ENCODE measurements around the gene CPOX. TPM values are rescaled to one million over a fixed set of nuclear protein-coding genes. Genes with fewer than 3 reads are reported as not detected.

Gene CPOX
- total RNA-seq, 1 experiment from 2014 or later = 24.7 TPM

DNA sequence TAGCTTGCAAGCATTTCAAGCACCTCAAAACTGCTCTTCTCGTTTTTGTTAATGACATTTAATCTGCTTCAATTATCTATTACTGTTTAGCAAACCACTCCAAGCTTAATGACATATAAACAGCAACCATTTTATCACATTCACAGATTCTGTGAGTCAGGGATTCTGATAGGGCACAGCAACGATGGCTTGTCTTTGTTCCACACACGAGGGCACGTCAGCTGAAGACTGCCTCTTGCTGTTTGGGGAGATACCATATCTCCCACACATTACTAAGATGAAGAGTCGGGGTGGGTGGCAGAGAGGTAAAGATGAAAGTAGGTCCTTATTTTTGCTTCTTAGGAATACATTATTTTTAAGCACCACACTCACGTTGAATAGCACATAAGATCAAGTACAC lies 19.3 kb downstream of the CPOX start:
- no peak overlapping the region for H3K18ac ChIP-seq (ENCODE audit: insufficient read length, low read depth, low read length)
- no peaks in the 10 kb centered on the region for H4K20me1 ChIP-seq (ENCODE audit: control insufficient read depth, insufficient read depth, insufficient read length)
- H2BK5ac ChIP-seq (ENCODE audit: insufficient read length, low read length) = no peak overlapping the region
- H3K23ac ChIP-seq (ENCODE audit: insufficient read length, low read depth, low read length) = no peak overlapping the region
- H3K23me2 ChIP-seq (ENCODE audit: insufficient read length, low read depth, low read length, poor library complexity, severe bottlenecking) = no peaks in the 10 kb centered on the region
- no peak overlapping the region for H3K14ac ChIP-seq (ENCODE audit: insufficient read depth, low read length)
- no peak overlapping the region for H3T11ph ChIP-seq (ENCODE audit: low read length)
- DNase-seq = no peak
- Mint-ChIP-seq H3K27me3 (ENCODE audit: low read depth) (no peaks in the 10 kb centered on the region), H3K4me1 (peaks cover 6% of the 10 kb centered on the region in 2 experiments), H3K9me3 (no peaks in the 10 kb centered on the region; a peak in 1 of 5 replicates), H3K36me3 (ENCODE audit: insufficient read depth in 1 of 3, low read depth in 3 of 3) (peaks cover 4 to 23% (median 12%) of the 10 kb centered on the region in 3 experiments; a peak in 5 of 7 replicates), H3K4me3 (no peak overlapping the region), H3K27ac (peak overlapping the region in 1 of 3 experiments; percentile 49; a peak in 2 of 7 replicates)
- whole genome bisulfite sequencing (ENCODE audit: extremely low coverage, insufficient read length, low lambda C conversion rate) = no CpG with 5 or more reads among the region's 6 CpGs
- H2BK15ac ChIP-seq (ENCODE audit: low read depth, low read length) = no peak overlapping the region
- H3K79me1 ChIP-seq (ENCODE audit: insufficient read depth, low read depth, low read length, poor library complexity, severe bottlenecking) = no peaks in the 10 kb centered on the region
- H3K27me3 ChIP-seq (ENCODE audit: insufficient read depth, low read length) = no peaks in the 10 kb centered on the region
- no peak overlapping the region for H3K4me2 ChIP-seq (ENCODE audit: insufficient read depth, insufficient read length, low read length)
- no peaks in the 10 kb centered on the region; the same call in 1 of the 2 replicates for H3K4me1 ChIP-seq (ENCODE audit: insufficient read depth, low read length)
- H2BK12ac ChIP-seq (ENCODE audit: insufficient read length, low read depth, low read length) = no peak overlapping the region
- no peak overlapping the region for H2BK20ac ChIP-seq (ENCODE audit: low read depth, low read length, poor library complexity, severe bottlenecking)
- H2AFZ ChIP-seq (ENCODE audit: low read length) = no peak overlapping the region
- no peaks in the 10 kb centered on the region for H3K79me2 ChIP-seq (ENCODE audit: insufficient read depth, low read length)
- H3K4ac ChIP-seq (ENCODE audit: low read depth, low read length) = no peak overlapping the region
- no peak overlapping the region for H4K91ac ChIP-seq (ENCODE audit: insufficient read length, low read depth, low read length)
- TF ChIP-seq, protein P1, sequence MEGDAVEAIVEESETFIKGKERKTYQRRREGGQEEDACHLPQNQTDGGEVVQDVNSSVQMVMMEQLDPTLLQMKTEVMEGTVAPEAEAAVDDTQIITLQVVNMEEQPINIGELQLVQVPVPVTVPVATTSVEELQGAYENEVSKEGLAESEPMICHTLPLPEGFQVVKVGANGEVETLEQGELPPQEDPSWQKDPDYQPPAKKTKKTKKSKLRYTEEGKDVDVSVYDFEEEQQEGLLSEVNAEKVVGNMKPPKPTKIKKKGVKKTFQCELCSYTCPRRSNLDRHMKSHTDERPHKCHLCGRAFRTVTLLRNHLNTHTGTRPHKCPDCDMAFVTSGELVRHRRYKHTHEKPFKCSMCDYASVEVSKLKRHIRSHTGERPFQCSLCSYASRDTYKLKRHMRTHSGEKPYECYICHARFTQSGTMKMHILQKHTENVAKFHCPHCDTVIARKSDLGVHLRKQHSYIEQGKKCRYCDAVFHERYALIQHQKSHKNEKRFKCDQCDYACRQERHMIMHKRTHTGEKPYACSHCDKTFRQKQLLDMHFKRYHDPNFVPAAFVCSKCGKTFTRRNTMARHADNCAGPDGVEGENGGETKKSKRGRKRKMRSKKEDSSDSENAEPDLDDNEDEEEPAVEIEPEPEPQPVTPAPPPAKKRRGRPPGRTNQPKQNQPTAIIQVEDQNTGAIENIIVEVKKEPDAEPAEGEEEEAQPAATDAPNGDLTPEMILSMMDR (conservative IDR thresholded peaks at IDR 0.05) = no peak
- no peak overlapping the region for H3K27ac ChIP-seq (ENCODE audit: insufficient read length, low read depth, low read length)
- H4K5ac ChIP-seq (ENCODE audit: insufficient read length, low read depth, low read length) = no peak overlapping the region
- no peak overlapping the region for H3K56ac ChIP-seq (ENCODE audit: insufficient read length, low read depth, low read length)
- H4K8ac ChIP-seq (replicated peaks; ENCODE audit: insufficient read length, low read depth, low read length) = no peak overlapping the region
- no peaks in the 10 kb centered on the region for H3K9me3 ChIP-seq (ENCODE audit: control insufficient read depth, low read depth, low read length)
- no peak overlapping the region for H2BK120ac ChIP-seq (ENCODE audit: low read depth, low read length, poor library complexity, severe bottlenecking)
- H2AK5ac ChIP-seq (ENCODE audit: insufficient read length, low read length) = no peak overlapping the region
- no peak overlapping the region for H3K9ac ChIP-seq (ENCODE audit: extremely low read depth, insufficient read length, low read length)

All from H9 (cell line).